ENCODE measurements around the gene SLC9A6.
"Not testable (repeated sequence)": the region's sequence is repeated elsewhere in the genome, so short reads cannot be mapped to it uniquely, and the experiment has no call there.

The SLC9A6 gene

GRCh38 chrX:136061696-136062095 is 76.5 kb downstream of the SLC9A6 start:
- no peak for DNase-seq (ENCODE audit: low read depth in 2 of 3, low spot score in 1 of 3)

DNA sequence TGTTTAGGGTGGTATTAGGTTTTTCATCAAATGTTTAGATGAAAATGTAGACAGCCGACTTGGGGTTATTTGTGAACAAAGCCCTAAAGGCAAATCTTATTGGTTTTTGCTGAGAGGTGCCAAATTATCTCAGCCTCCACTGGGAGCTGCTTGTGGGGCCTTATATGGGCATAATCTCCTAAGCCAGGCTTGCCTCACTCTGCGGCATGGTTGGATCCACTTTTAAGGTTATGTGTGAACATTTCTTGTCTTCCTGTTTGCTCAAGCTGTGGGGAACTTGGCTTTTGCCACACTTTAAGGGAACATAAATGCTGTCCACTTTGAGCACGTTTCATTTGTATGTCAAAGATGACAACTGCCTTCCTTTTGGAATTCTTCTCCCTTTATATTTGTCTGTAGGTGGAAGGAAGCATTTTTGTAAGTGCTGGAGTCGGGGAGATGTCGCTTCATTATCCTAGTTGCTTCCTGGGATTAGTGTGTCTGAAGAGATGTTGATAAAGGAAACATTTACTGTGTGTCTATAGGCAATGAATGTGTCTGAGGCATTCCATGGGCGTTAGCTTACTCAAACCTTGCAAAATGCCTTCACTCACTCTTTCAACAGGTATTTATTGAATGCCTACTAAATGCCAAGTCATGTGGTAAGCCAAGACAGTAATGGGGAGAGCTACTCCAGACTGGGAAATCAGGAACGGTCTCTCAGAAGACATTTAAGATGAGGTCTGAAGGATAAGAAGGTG is 78.3 kb downstream of the SLC9A6 start:
- DNase-seq (ENCODE audit: low read depth in 2 of 3, low spot score in 1 of 3) = no peak

DNA sequence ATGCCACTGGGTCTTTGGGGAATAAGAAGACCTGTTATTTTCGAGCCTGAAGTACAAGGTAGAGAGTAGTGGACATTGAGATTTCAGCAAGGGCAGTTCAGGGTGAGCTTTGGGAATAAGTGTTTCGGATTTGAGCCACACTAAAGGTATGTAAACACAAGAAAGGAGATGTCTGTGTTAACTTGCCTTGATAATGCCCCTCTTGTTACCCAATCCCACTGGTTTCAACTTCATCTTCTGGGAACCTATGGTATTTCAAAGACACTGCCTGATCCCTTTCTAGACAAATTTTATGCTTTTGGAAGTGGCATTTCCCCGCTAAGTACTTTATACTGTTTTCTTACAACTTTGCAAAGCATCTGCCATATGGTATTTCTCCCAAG is 79.4 kb downstream of the SLC9A6 start:
- DNase-seq (ENCODE audit: low read depth in 2 of 3, low spot score in 1 of 3) = no peak

- no peak for DNase-seq (ENCODE audit: low read depth in 2 of 3, low spot score in 1 of 3)
These were observed 79.9 kb downstream of the SLC9A6 start for GRCh38 chrX:136065044-136065671.

DNA sequence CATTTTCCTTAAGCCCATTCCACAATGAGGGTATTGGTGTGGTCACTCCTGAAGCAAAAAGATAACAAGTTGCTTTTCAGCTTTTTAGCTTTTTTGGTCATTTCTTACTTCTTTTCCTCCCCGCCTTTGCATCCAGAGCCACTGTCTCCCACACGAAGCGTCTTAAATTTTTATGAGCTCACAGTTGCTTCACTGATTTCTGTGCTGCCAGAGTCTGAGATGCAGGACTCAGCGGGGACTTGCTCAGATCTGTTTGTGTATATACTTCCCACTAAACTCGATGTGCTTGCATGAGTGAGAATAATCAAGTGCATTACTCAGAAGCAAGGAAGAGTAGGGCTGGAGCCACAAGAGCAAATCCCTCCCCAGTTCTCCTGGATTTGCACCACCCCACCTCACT is 81.9 kb downstream of the SLC9A6 start:
- DNase-seq (ENCODE audit: low read depth in 2 of 3, low spot score in 1 of 3) = no peak

- DNase-seq (ENCODE audit: low read depth in 2 of 3, low spot score in 1 of 3) = no peak
These were observed 82.7 kb downstream of the SLC9A6 start for GRCh38 chrX:136067966-136068365.

DNA sequence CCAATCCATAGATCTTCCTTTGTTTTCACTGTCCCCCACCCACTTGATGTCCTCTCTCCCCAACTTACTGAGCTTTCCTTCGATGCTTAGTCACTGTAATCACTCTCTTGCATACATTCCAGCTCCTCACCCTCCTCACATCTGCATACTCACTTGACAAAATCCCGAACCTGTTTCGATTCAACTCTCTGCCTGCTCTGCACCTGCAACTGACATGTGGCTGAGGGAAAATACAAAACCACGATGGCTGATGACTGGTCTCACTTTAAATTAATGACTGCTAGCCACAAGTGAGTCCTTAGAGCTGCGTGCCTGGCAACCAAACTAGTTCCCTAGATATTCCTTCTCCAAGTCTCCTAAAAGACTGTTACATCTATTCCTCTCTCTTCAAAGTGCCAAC is 91.7 kb downstream of the SLC9A6 start:
- DNase-seq (ENCODE audit: low read depth in 2 of 3, low spot score in 1 of 3) = no peak

GRCh38 chrX:136080766-136081165 is 95.5 kb downstream of the SLC9A6 start:
- DNase-seq (ENCODE audit: low read depth in 2 of 3, low spot score in 1 of 3) = no peak

DNA sequence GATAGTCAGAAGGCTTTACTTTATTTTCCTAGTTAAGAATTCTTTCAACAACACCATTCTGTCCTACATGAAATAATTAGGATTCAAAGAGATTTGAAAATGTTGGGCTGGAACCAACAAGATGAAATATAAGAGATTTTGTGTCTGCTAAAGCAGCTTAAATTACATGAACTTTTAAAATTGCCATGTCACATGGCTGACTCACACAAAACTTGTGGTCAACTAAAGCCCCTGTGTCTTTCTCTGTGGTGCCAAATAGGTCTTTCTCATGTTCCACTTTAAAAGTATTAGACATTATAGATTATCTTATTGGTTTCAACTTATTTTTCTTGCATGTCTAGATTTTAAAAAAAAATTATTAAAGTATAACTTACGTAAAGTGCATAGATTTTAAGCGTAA is 101.3 kb downstream of the SLC9A6 start:
- no peak for DNase-seq (ENCODE audit: low read depth in 2 of 3, low spot score in 1 of 3)

DNA sequence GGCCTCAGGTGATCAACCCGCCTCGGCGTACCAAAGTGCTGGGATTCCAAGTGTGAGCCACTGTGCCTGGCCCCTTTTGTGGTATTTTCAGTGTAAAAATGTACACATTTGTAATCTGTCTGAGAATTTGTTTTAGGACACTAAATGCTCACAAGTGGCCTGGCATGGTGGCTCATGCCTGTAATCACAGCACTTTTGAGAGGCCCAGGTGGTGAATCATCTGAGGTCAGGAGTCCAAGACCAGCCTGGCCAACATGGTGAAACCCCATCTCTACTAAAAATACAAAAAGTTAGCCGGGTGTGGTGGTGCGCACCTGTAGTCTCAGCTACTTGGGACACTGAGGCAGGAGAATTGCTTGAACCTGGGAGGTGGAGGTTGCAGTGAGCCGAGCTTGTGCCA is 106.7 kb downstream of the SLC9A6 start:
- not testable (repeated sequence) for DNase-seq (ENCODE audit: low read depth in 2 of 3, low spot score in 1 of 3)

GRCh38 chrX:136094962-136095361 is 109.7 kb downstream of the SLC9A6 start:
- DNase-seq (ENCODE audit: low read depth in 2 of 3, low spot score in 1 of 3) = no peak
